SK-N-SH (cell line): Measurements from ENCODE around the gene C1orf159. TPM values are rescaled to one million over a fixed set of nuclear protein-coding genes. Genes with fewer than 3 reads are reported as not detected.

Source experiments
- CTCF ChIA-PET: fragments of 300-600, 350-600 bp; formaldehyde crosslinking; extraction: SDS; loops from one replicate; lab custom pipeline; 2021; lab: Yijun Ruan, JAX
- POLR2A ChIA-PET: fragments of 350-600 bp; sonication (Branson Sonifier 250); formaldehyde crosslinking; extraction: SDS; loops from one replicate; lab custom pipeline; 2020; ENCODE audit warnings: antibody characterized with exemption, inconsistent platforms; lab: Yijun Ruan, JAX
- DNase-seq: peaks from one replicate; pipeline ENCODE4 v3.0.0; 2012
- H2AFZ ChIP-seq: fragments of 200-600 bp; sonication (generic); 2 replicates; pipeline ENCODE4 v1.8.1; 2016; ENCODE audit warnings: antibody characterized with exemption, mild to moderate bottlenecking, low read depth
- H3F3A ChIP-seq: fragments of 200-600 bp; sonication (generic); replicated peaks from 2 replicates; pipeline ENCODE3; 2016; ENCODE audit warnings: antibody characterized with exemption, mild to moderate bottlenecking; ENCODE audit not compliant: insufficient read depth
- H3K27ac ChIP-seq, 2 experiments: fragments of 200-500 bp in 1 of 2; fragments of 200-600 bp in 1 of 2; sonication (Bioruptor generic) in 1 of 2; sonication (generic), shearing (Covaris generic) in 1 of 2; 2 replicates each; pipeline versions ENCODE4 v1.5.1 to v1.6.1; 2014 to 2016; ENCODE audit warnings: low read depth in 2 of 2, inconsistent platforms in 1 of 2, low read length in 1 of 2, mild to moderate bottlenecking in 1 of 2, mixed read lengths in 1 of 2
- H3K27me3 ChIP-seq: fragments of 200-600 bp; sonication (generic), shearing (Covaris generic); 2 replicates; pipeline ENCODE4 v1.6.1; 2016; ENCODE audit warnings: mixed run types; ENCODE audit not compliant: insufficient read depth
- H3K36me3 ChIP-seq, 2 experiments: fragments of 200-500 bp in 1 of 2; fragments of 200-600 bp in 1 of 2; sonication (Bioruptor generic) in 1 of 2; sonication (generic) in 1 of 2; replicated peaks in 1 of 2; 2 replicates each; pipeline versions ENCODE3 to v1.5.1; 2014 to 2016; ENCODE audit warnings: low read length in 1 of 2, mild to moderate bottlenecking in 1 of 2; ENCODE audit not compliant: insufficient read depth in 2 of 2, control insufficient read depth in 1 of 2
- H3K4me1 ChIP-seq, 2 experiments: fragments of 200-500 bp in 1 of 2; fragments of 200-600 bp in 1 of 2; sonication (Bioruptor generic) in 1 of 2; sonication (generic), shearing (Covaris generic) in 1 of 2; 2 replicates each; pipeline versions ENCODE4 v1.5.1 to v1.6.1; 2014 to 2016; ENCODE audit warnings: low read depth in 1 of 2, low read length in 1 of 2, mixed run types in 1 of 2; ENCODE audit not compliant: insufficient read depth in 2 of 2, control insufficient read depth in 1 of 2
- H3K4me2 ChIP-seq: fragments of 200-600 bp; sonication (generic), shearing (Covaris generic); 2 replicates; pipeline ENCODE4 v1.6.1; 2017; ENCODE audit warnings: mixed run types
- H3K4me3 ChIP-seq, 2 experiments: fragments of 200-500 bp in 1 of 2; fragments of 200-600 bp in 1 of 2; sonication (Bioruptor generic) in 1 of 2; sonication (generic), shearing (Covaris generic) in 1 of 2; 2 replicates each; pipeline versions ENCODE4 v1.5.1 to v1.8.1; 2014 to 2016; ENCODE audit warnings: low read depth in 2 of 2, inconsistent platforms in 1 of 2, low read length in 1 of 2, mild to moderate bottlenecking in 1 of 2, mixed read lengths in 1 of 2, moderate library complexity in 1 of 2
- H3K79me2 ChIP-seq: fragments of 200-600 bp; sonication (generic); 2 replicates; pipeline ENCODE4 v1.8.1; 2017; ENCODE audit warnings: mild to moderate bottlenecking; ENCODE audit not compliant: insufficient read depth
- H3K9ac ChIP-seq: fragments of 200-600 bp; sonication (generic); 2 replicates; pipeline ENCODE4 v1.6.1; 2017; ENCODE audit warnings: mixed run types
- H3K9me2 ChIP-seq: fragments of 200-600 bp; sonication (generic); 2 replicates; pipeline ENCODE4 v1.6.1; 2017; ENCODE audit warnings: mixed run types
- H3K9me3 ChIP-seq: fragments of 200-600 bp; sonication (generic); 2 replicates; pipeline ENCODE4 v1.6.1; 2017; ENCODE audit warnings: mixed run types, mild to moderate bottlenecking, moderate library complexity
- H4K20me1 ChIP-seq: fragments of 200-600 bp; sonication (generic); 2 replicates; pipeline ENCODE4 v1.6.1; 2017; ENCODE audit warnings: mild to moderate bottlenecking, mixed run types; ENCODE audit not compliant: insufficient read depth
- EP300 ChIP-seq, 2 experiments: IDR thresholded peaks; 2 replicates each; pipeline versions ENCODE4 v1.4.0 to v1.6.1; 2012; ENCODE audit warnings: borderline replicate concordance in 1 of 2, low read depth in 1 of 2, low read length in 1 of 2
- FOXM1 ChIP-seq: IDR thresholded peaks from 2 replicates; pipeline ENCODE4 v1.4.0; 2012; ENCODE audit warnings: low read depth, mild to moderate bottlenecking
- MAX ChIP-seq: IDR thresholded peaks from 2 replicates; pipeline ENCODE4 v1.4.0; 2012; ENCODE audit warnings: low read depth
- MXI1 ChIP-seq: IDR thresholded peaks from 2 replicates; pipeline ENCODE4 v1.6.1; 2012; ENCODE audit warnings: mild to moderate bottlenecking, low read depth, low read length, improper control_type of control experiment
- NFIC ChIP-seq: IDR thresholded peaks from 2 replicates; pipeline ENCODE4 v1.4.0; 2012; ENCODE audit warnings: borderline replicate concordance
- NRF1 ChIP-seq: IDR thresholded peaks from 2 replicates; pipeline ENCODE4 v1.6.1; 2012; ENCODE audit warnings: low read depth, mild to moderate bottlenecking, low read length
- PBX3 ChIP-seq: IDR thresholded peaks from 2 replicates; pipeline ENCODE4; 2012
- RCOR1 ChIP-seq: fragments of 150-350 bp; IDR thresholded peaks from 2 replicates; pipeline ENCODE4 v1.6.1; 2017; ENCODE audit warnings: antibody characterized with exemption, low read length
- RXRA ChIP-seq: IDR thresholded peaks from 2 replicates; pipeline ENCODE4 v1.4.0; 2012; ENCODE audit warnings: low read depth, mild to moderate bottlenecking, borderline replicate concordance
- TEAD4 ChIP-seq: IDR thresholded peaks from 2 replicates; pipeline ENCODE4 v1.4.0; 2012; ENCODE audit warnings: mild to moderate bottlenecking, borderline replicate concordance; ENCODE audit not compliant: insufficient read depth
- USF1 ChIP-seq: IDR thresholded peaks from 2 replicates; pipeline ENCODE4 v1.4.0; 2012; ENCODE audit warnings: low read depth, borderline replicate concordance
- USF2 ChIP-seq: fragments of 150-350 bp; IDR thresholded peaks from 2 replicates; pipeline ENCODE4 v1.6.1; 2017; ENCODE audit warnings: antibody characterized with exemption, low read length, low read depth, borderline replicate concordance
- ZBTB33 ChIP-seq: IDR thresholded peaks from 2 replicates; pipeline ENCODE4 v1.4.0; 2012; ENCODE audit warnings: low read depth, borderline replicate concordance
- WGBS: methylation state at CpG from one replicate; pipeline ENCODE4 v1.1.6; 2017; ENCODE audit warnings: low lambda C conversion rate; 5-methylcytosine and 5-hydroxymethylcytosine counted together
- polyA plus RNA-seq, 3 experiments: library from polyadenylated mRNA; depleted of rRNA; stranded (reverse); fragments of >200 nt; gene quantifications; 2 replicates each; pipeline ENCODE4 v1.2.3, GENCODE V29; 2012

Gene C1orf159
- polyA plus RNA-seq, 1 of the 3 experiments (the other 2 are of a cell fraction): 10.2 TPM

GRCh38 chr1:1080122-1080757 is 35.6 kb downstream of the C1orf159 start:
- H3K4me3 ChIP-seq: peak overlapping the region in 1 of 2 experiments; percentile 25; a peak in 1 of 4 replicates
- CTCF ChIA-PET: interaction anchor here (1.0 to 1.5 kb wide), 5 partner anchors 16 to 97 kb away, joined by 3 to 5 read pairs (median 4); no protein-coding TSS in a partner anchor
- DNase-seq: peak; percentile 94
- H3K9ac ChIP-seq: no peak overlapping the region
- no peaks in the 10 kb centered on the region for H4K20me1 ChIP-seq
- H3K27ac ChIP-seq: peak overlapping the region in 1 of 2 experiments; percentile 52; a peak in 2 of 4 replicates
- no peaks in the 10 kb centered on the region for H3F3A ChIP-seq
- no peak overlapping the region for H2AFZ ChIP-seq
- H3K9me2 ChIP-seq: no peaks in the 10 kb centered on the region
- POLR2A ChIA-PET: interaction anchor here (1.5 kb wide), 1 partner anchor 14 kb away, joined by 3 read pairs; no protein-coding TSS in a partner anchor
- peak overlapping the region; percentile 68 for H3K4me2 ChIP-seq
- no peaks in the 10 kb centered on the region for H3K9me3 ChIP-seq
- peaks cover 4% of the 10 kb centered on the region for H3K27me3 ChIP-seq
- peaks cover 4 to 18% of the 10 kb centered on the region in 2 experiments; a peak in 2 of 4 replicates for H3K4me1 ChIP-seq
- WGBS: 22% methylated on average over 9 of the region's 23 CpGs
- TF ChIP-seq EP300 (IDR thresholded peaks at IDR 0.05; ENCODE audit: borderline replicate concordance in 1 of 2, low read depth in 1 of 2, low read length in 1 of 2): peak in 1 of 2 experiments; percentile 56; a peak in 2 of 4 replicates
- TF ChIP-seq USF2: peak; percentile 84
- peak; percentile 95 for TF ChIP-seq USF1
- no peak for TF ChIP-seq MAX
- TF ChIP-seq MXI1: peak; percentile 23; the same call in 1 of the 2 replicates
- peak; percentile 48; the same call in 1 of the 2 replicates for TF ChIP-seq RCOR1
- TF ChIP-seq ZBTB33: no peak
- H3K36me3 ChIP-seq: no peaks in the 10 kb centered on the region
- no peaks in the 10 kb centered on the region for H3K79me2 ChIP-seq

- peak overlapping the region; percentile 16 to 25; a peak in 1 of 4 replicates for H3K4me3 ChIP-seq
- H3K9me2 ChIP-seq: no peaks in the 10 kb centered on the region
- TF ChIP-seq FOXM1 (no peak), TEAD4 (peak; percentile 53; the same call in 1 of the 2 replicates), NFIC (peak; percentile 69), RXRA (peak; percentile 44; the same call in 1 of the 2 replicates), EP300 (IDR thresholded peaks at IDR 0.05; ENCODE audit: borderline replicate concordance in 1 of 2, low read depth in 1 of 2, low read length in 1 of 2) (peak in 1 of 2 experiments; percentile 19; a peak in 1 of 4 replicates), MAX (peak; percentile 40), USF1 (peak; percentile 42; the same call in 1 of the 2 replicates), NRF1 (no peak), PBX3 (peak; percentile 31)
- TF ChIP-seq, all 33 proteins: peak for 7
- no peaks in the 10 kb centered on the region for H3F3A ChIP-seq
- peak overlapping the region; percentile 68 for H3K4me2 ChIP-seq
- H3K36me3 ChIP-seq: no peaks in the 10 kb centered on the region
- no peak overlapping the region for H2AFZ ChIP-seq
- WGBS: under 1% methylated on average over 18 of the region's 38 CpGs
- POLR2A ChIA-PET: interaction anchor here (0.8 to 1.5 kb wide), 2 partner anchors 9 to 13 kb away, joined by 3 read pairs; no protein-coding TSS in a partner anchor
- CTCF ChIA-PET: interaction anchor here (1.0 to 1.5 kb wide), 6 partner anchors 16 to 96 kb away, joined by 3 to 5 read pairs (median 4); no protein-coding TSS in a partner anchor
- H3K79me2 ChIP-seq: no peaks in the 10 kb centered on the region
- no peaks in the 10 kb centered on the region for H4K20me1 ChIP-seq
- H3K9me3 ChIP-seq: no peaks in the 10 kb centered on the region
- no peak overlapping the region for H3K9ac ChIP-seq
- DNase-seq: peak; percentile 83
- peak overlapping the region in 1 of 2 experiments; percentile 52; a peak in 2 of 4 replicates for H3K27ac ChIP-seq
- H3K27me3 ChIP-seq: peaks cover 11% of the 10 kb centered on the region
- H3K4me1 ChIP-seq: peaks cover 4 to 18% of the 10 kb centered on the region in 2 experiments; a peak in 2 of 4 replicates
These were observed 36.3 kb downstream of the C1orf159 start for GRCh38 chr1:1079408-1080121.
